ENCODE results near the gene SLC25A26.

SLC25A26 gene

GRCh38 chr3:66399529-66400232 is 178.9 kb downstream of the SLC25A26 start:
- no peak for DNase-seq
- in situ Hi-C loops (cut with HindIII; ENCODE audit: low pct_ligation_motif_present, low pct_unique_long_range_greater_than_20kb, low sequenced_read_pairs): no loop called here

- in situ Hi-C loops (cut with HindIII; ENCODE audit: low pct_ligation_motif_present, low pct_unique_long_range_greater_than_20kb, low sequenced_read_pairs): no loop called here
- no peak for DNase-seq
Measured at GRCh38 chr3:66400411-66401156, 179.8 kb downstream of the SLC25A26 start.

DNA sequence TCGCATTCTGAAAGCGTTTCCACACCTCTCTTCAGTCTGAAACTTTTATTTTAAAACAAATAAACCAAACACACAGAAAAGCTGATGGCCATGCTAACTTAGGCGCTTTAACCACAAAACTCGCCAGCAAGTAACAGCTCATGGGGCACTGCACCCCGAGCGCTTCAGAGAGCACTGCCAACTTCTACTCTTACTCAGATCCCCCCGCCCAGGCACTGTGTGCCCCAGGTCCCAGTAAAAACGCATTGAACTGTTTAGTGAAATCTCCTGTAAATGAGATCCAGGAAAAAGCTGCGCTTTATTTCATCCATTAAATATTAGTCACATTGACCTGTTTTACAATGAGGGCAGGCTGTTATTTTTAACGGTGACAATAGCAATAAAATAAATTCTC is 180.4 kb downstream of the SLC25A26 start:
- in situ Hi-C loops (cut with HindIII; ENCODE audit: low pct_ligation_motif_present, low pct_unique_long_range_greater_than_20kb, low sequenced_read_pairs): no loop called here
- DNase-seq: no peak

DNA sequence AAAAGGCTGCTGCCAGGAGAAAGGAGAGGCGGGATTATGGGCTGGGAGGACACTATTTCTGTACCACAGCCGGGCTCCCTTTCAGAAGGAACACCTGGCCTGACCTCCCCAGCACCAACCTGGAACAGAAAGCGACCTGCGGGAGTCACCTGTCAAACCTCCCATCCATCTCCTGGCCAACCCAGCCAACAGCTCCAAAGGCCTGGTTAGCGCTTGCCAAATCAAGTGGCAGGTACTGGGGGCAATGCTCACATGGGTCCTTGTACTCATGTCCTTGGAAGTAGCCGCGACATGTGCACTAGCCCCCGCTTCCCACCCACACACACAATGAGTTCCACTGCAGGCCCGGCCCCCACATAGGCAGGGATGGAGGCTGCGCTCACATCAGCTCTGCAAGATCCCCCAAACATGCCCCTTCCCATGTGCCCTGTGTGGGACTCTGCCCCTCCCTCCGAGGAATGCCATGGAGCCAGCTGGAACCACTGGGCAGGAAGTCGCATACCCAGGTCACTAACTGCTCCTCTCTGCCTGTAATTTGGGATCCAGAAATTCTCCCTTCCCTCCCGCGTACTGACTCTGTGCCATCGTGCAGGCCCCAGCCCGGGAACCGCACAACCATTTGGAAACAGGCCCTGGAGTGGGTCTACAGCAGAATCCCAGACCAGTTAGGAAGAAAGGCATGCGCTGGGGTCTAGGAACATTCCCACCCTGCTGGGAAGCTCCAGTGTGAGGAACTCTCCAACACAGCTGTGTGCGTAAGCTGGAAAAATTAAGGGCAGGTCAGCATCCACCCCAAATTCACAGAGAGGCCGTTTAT is 181.1 kb downstream of the SLC25A26 start:
- in situ Hi-C loops (cut with HindIII; ENCODE audit: low pct_ligation_motif_present, low pct_unique_long_range_greater_than_20kb, low sequenced_read_pairs): no loop called here
- no peak for DNase-seq

DNA sequence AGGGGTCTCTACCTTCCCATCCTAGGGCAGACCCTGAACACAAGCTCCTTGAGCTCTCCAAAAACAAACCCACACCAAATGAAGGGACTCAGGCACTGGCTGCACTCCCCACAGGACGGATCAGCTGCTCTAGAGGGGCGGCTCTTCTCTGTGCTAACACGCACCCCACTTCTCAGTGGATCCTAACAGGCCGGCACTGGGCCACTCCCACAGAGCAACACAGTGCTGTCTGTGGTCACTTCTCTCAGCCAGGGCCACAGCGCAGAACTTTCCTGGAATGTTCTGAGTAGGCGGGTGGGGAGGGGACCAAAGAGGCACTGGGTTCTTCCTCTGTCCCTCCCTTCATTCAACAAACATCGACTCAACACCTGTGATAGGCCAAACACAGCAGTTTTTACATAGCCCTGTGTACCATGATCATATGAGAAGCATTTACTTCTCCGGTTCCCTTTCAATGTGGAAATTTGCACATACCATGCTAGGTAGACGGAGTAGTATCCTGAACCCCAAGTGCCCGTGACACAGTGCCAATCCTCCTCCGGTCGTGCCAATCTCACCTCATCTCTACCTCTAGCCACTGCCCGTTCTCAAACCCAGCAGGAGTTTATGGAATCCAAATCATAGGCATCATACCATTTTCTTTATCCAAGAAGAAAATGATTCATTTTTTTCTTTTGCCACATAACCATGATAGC is 181.9 kb downstream of the SLC25A26 start:
- in situ Hi-C loops (cut with HindIII; ENCODE audit: low pct_ligation_motif_present, low pct_unique_long_range_greater_than_20kb, low sequenced_read_pairs): no loop called here
- DNase-seq: no peak

DNA sequence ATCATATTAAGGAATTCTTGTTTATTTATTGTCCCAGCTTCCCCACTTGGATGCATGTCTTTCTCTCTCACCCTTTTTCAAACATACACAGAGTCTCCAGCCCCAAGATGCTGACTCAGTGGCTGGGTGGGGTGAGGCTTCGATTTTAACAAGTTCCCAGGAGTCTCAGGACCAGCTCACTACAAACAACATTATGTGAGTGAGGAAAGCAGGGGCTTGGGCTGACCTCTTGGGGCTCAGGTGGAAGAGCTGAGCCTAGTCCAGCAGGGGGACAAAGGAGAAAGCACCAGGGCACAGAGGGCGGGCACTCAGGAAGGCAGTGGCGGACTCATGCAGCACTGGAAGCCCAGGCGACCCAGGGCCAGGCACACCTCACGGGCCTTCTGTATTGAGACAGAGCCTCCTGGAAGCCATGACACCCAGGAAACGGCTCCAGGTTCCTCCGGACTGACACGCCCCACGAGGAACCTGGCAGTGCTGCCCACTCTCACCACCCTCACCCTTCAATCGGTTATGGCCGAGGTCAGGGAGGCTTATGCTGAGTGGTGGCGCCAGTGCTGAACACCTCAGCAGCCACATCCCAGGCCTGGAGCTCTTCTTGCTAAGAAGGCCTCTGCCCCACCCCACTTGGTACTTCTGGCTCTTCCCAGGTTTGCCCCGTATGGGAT is 182.7 kb downstream of the SLC25A26 start:
- in situ Hi-C loops (cut with HindIII; ENCODE audit: low pct_ligation_motif_present, low pct_unique_long_range_greater_than_20kb, low sequenced_read_pairs): no loop called here
- no peak for DNase-seq

GRCh38 chr3:66404197-66404596 is 183.4 kb downstream of the SLC25A26 start:
- no peak for DNase-seq
- in situ Hi-C loops (cut with HindIII; ENCODE audit: low pct_ligation_motif_present, low pct_unique_long_range_greater_than_20kb, low sequenced_read_pairs): no loop called here

DNA sequence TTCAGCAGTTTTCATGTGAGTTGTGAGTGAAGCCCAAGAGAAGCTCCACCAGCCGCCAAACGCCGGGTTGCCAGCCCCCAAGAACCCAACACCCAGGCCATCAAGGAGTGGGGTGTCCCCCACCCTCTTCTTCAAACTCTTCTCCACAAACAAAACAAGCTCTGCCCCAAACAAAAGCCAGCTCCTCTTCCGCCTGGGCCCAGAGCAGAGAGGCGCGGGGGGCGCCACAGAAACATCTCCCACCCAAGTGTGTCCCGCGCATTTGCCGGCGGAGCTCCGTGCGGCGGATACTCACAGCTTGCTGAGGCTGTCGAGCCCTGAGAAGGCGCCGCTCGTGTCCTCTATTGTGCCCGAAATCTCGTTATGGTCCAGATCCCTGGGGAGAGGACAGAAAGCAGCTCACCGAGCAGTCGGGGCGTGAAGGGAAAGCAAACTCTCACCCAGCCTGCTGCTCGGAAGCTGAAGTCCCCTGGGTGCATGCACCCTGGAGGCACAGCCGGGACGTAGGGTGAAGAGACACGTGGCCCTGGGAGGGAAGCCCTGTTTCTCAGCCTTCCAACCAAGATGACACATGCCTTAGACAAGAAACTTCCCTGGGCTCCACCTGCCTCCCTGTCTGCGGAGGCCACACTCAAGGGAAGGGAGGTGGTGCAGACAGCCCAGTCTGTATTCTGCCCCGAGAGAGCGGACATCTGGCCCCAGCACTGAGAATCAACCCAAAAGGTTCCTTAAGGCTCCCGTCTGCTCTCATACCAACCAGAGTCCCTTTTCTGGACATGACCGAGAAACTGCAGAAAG is 184.3 kb downstream of the SLC25A26 start:
- DNase-seq: no peak
- in situ Hi-C loops (cut with HindIII; ENCODE audit: low pct_ligation_motif_present, low pct_unique_long_range_greater_than_20kb, low sequenced_read_pairs): no loop called here

GRCh38 chr3:66405701-66406091 is 184.9 kb downstream of the SLC25A26 start:
- peak; percentile 21 for DNase-seq
- in situ Hi-C loops (cut with HindIII; ENCODE audit: low pct_ligation_motif_present, low pct_unique_long_range_greater_than_20kb, low sequenced_read_pairs): no loop called here

DNA sequence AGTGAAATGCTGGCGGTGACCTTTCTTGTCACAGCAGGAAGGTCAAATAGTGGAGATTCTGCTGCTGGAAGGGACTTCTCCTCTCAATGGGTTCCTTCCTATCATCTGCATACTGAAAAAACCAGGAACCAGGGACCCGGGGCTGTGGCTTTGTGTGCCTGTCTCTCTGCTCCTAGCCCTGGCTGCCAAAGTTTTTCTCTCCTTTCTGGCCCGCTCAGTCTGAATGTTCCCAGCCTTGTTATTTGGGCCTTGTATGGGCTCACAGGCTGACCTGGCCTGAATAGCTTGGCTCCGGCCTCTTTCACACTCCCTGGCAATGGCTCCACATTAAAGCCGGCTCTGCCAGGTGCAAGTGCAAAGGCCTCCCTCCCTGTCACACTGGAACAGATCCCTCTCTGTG is 185.4 kb downstream of the SLC25A26 start:
- DNase-seq: no peak
- in situ Hi-C loops (cut with HindIII; ENCODE audit: low pct_ligation_motif_present, low pct_unique_long_range_greater_than_20kb, low sequenced_read_pairs): no loop called here

DNA sequence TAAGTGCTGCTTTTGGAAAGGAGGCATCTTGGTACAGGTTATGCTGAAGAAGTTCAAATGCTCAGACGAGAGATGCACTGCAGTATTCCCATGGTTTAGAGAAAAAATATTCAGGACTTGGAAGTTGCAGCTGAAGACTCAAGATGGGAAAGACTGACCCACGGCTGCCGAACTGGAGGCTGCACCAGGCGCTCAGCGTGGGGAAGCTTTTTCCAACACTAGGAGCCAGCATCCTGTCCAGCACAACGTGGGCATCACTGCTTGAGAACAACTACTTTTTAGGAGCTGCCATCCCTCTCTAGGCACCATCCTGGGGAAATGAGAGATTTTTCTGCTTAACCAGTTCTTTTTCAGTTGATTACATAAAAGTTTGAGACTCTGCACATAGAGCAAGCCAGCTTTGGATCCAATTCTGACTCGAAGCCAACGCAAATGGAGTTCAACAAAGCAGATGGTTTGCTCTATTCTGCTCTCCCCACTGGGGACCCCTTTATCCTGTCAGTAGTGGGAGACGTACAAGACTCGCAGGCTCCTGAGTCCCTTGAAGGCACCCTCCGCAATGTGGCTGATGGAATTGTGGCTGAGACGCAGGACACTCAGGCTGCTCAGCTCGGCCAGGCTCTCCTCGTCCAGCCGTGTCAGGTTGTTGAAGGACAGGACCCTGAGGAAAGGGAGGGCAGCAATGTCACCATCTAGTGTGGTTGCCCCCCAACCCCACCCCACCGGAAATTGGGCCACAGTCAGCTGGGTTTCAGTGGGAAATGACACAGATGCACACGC is 186.2 kb downstream of the SLC25A26 start:
- DNase-seq: no peak
- in situ Hi-C loops (cut with HindIII; ENCODE audit: low pct_ligation_motif_present, low pct_unique_long_range_greater_than_20kb, low sequenced_read_pairs): no loop called here

DNA sequence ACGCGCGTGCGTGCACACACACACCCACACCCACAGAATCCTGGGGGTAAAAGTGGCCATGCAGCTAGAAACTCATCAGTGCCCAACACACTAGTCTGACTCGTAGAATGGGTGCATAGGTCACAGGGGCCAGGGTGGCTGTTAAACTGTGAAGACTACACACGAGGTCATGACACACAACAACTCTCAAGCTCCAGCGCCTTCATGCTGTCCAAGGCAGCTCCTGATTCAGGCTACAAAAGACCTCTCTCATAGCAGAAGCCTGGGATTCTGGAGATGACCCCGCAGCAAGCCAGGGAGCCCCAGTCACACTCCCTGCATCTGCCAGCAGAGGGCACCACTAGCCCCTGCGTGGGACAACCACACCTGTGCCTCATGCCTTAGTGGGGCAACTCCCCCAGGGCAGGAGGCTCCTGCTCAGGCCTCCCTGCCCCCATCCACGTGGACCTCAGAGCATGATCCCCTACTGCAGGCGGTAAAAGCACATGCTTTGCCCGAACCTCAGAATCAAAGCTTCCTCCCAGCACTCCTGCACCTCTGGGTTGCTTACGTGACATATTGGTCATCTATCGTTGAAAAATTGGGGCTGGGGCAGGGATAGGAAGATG is 186.9 kb downstream of the SLC25A26 start:
- in situ Hi-C loops (cut with HindIII; ENCODE audit: low pct_ligation_motif_present, low pct_unique_long_range_greater_than_20kb, low sequenced_read_pairs): no loop called here
- DNase-seq: peak; percentile 59

DNA sequence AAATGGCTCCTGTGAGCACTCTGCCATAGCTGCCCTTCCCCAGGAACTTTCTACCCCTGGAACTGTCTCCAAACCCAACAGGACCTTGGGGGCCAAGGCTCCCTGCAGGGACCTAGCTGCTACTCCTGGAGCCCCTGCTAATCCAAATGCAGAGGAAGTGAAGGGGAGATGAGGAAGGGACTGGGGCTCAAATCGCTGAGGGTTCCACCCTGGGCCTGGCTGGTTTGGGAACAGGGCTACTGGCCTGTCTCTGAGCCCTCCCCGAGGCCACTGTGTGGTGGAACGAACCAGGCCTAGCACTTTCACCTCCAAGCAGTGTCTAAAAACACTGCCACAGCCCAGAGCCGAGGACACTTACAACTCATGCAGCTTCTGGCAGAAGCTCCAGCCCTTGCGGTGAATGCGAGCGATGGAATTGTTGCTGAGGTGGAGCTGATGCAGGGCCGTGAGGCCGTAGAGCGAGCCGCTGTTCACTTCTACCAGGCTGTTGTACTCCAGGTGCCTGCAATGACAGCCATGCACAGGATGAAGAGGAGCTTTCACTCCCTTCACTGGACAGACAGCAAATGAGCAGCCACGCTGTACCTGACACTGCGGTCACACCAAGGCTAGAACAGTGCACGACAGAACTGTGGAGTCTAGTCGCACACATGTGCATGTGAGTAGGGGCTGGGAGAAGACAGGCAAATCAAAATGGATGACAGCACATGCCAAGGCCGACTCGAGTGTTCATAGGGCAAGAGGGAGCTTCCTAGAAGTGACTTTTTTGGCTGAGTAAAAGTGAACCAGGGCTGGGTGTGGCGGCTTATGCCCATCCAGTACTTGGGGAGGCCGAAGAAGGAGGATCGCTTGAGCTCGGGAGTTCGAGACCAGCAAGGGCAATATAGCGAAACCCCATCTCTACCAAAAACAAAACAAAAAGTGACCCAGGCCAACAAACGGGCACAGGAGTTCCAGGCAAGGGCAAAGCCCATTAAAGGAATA is 189.3 kb downstream of the SLC25A26 start:
- in situ Hi-C loops (cut with HindIII; ENCODE audit: low pct_ligation_motif_present, low pct_unique_long_range_greater_than_20kb, low sequenced_read_pairs): no loop called here
- no peak for DNase-seq

- in situ Hi-C loops (cut with HindIII; ENCODE audit: low pct_ligation_motif_present, low pct_unique_long_range_greater_than_20kb, low sequenced_read_pairs): no loop called here
- no peak for DNase-seq
Measured at GRCh38 chr3:66410976-66411375, 190.2 kb downstream of the SLC25A26 start.

DNA sequence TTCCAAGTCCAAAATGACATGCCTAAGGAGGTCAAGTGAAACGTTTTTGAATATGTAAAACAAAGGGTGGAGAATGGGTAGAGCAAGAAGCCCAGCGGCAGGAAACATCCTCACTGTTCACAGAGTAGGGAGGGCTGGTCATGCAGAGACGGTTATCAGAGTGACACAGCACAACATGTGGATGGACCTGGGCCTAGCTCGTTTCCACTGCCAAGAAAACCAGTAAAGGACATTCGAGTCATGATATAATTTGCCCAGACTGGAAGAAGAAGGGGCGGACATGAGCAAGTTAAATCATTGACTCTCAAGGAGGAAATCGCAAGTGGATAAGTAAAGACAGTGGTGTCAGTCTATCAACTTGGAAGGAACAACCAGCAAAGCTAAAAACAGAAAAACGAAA is 190.7 kb downstream of the SLC25A26 start:
- DNase-seq: no peak
- in situ Hi-C loops (cut with HindIII; ENCODE audit: low pct_ligation_motif_present, low pct_unique_long_range_greater_than_20kb, low sequenced_read_pairs): no loop called here
